K562 (cell line): ENCODE measurements around the gene GALNT7. TPM values are rescaled to one million over a fixed set of nuclear protein-coding genes. Genes with fewer than 3 reads are reported as not detected.
A peak's percentile ranks its signal among the peaks of the same experiment; 100 is the strongest.

Experiments used
- CBX3 ChIP-seq, 2 experiments: IDR thresholded peaks; 1 replicate in 1 of 2; 2 replicates in 1 of 2; pipeline ENCODE4 v1.6.1; 2012; ENCODE audit warnings: inconsistent platforms in 2 of 2, low read length in 2 of 2, borderline replicate concordance in 1 of 2, control low read depth in 1 of 2
- FOXM1 ChIP-seq, 2 experiments: fragments of 450-650 bp in 1 of 2; sonication (generic) in 1 of 2; formaldehyde crosslinking in 1 of 2; IDR thresholded peaks; 2 replicates each; pipeline versions ENCODE4 v1.6.1 to v1.9.0; 2017 to 2022; ENCODE audit warnings: low read depth in 2 of 2, mild to moderate bottlenecking in 2 of 2, missing genetic modification reagents in 1 of 2, moderate library complexity in 1 of 2
- GABPA ChIP-seq: fragments of 200-800 bp; sonication (Bioruptor generic); conservative IDR thresholded peaks from 2 replicates; pipeline ENCODE4 v1.6.1; 2016; ENCODE audit warnings: low read depth, missing genetic modification characterization, missing compliant biosample characterization
- MAZ ChIP-seq, 2 experiments: fragments of 450-650 bp in 1 of 2; sonication (generic) in 1 of 2; formaldehyde crosslinking; IDR thresholded peaks in 1 of 2; conservative IDR thresholded peaks in 1 of 2; 2 replicates each; pipeline versions ENCODE4 v1.4.0 to v1.5.0; 2020; ENCODE audit warnings: mild to moderate bottlenecking in 1 of 2, missing genetic modification reagents in 1 of 2
- MYNN ChIP-seq, 2 experiments: sonication (generic); formaldehyde crosslinking in 1 of 2; IDR thresholded peaks; 2 replicates each; pipeline versions ENCODE4 v1.5.0 to v1.6.1; 2016 to 2020; ENCODE audit warnings: antibody characterized with exemption in 1 of 2, missing genetic modification reagents in 1 of 2
- RBM14 ChIP-seq: fragments of 200-400 bp; formaldehyde crosslinking; IDR thresholded peaks from 2 replicates; pipeline ENCODE4 v1.6.1; 2018; ENCODE audit warnings: low read depth, mild to moderate bottlenecking, low read length, moderate library complexity, borderline replicate concordance; ENCODE audit not compliant: insufficient read depth
- SMAD2 ChIP-seq: fragments of 150-350 bp; IDR thresholded peaks from 2 replicates; pipeline ENCODE4 v1.6.1; 2014; ENCODE audit warnings: low read depth, mild to moderate bottlenecking, low read length
- SMARCA4 ChIP-seq: fragments of 450-650 bp; IDR thresholded peaks from 2 replicates; pipeline ENCODE4 v1.6.1; 2016
- TEAD1 ChIP-seq, 2 experiments: fragments of 450-650 bp in 1 of 2; sonication (generic) in 1 of 2; formaldehyde crosslinking; IDR thresholded peaks; 2 replicates each; pipeline versions ENCODE4 v1.4.0 to v1.8.0; 2020 to 2022; ENCODE audit warnings: mild to moderate bottlenecking in 2 of 2, missing genetic modification reagents in 1 of 2
- TRIM24 ChIP-seq, 2 experiments: fragments of 450-650 bp; IDR thresholded peaks; 2 replicates each; pipeline ENCODE4 v1.6.1; 2016
- XRCC3 ChIP-seq: fragments of 450-650 bp; IDR thresholded peaks from 2 replicates; pipeline ENCODE4 v1.6.1; 2017; ENCODE audit warnings: mild to moderate bottlenecking, moderate library complexity
- ZNF174 ChIP-seq: fragments of 250-450 bp; sonication (Bioruptor Pico); IDR thresholded peaks from 2 replicates; pipeline ENCODE4 v1.4.0; 2020; ENCODE audit warnings: mild to moderate bottlenecking
- polyA plus RNA-seq, 8 experiments: library from polyadenylated mRNA; depleted of rRNA in 4 of 8; stranded (reverse) in 5 of 8; unstranded in 3 of 8; fragments of >200 nt; fragmentation: Nextera tagmentation in 2 of 8; fragmentation: Illumina TruSeq in 1 of 8; extraction: Ambion mirVana in 2 of 8; extraction: Trizol in 1 of 8; gene quantifications; 2 replicates each; pipeline versions ENCODE4 v1.2.1 to v1.2.3, GENCODE V29; 2011 to 2014; ENCODE audit warnings: inconsistent platforms in 1 of 8, missing spikeins in 1 of 8
- total RNA-seq, 7 experiments: library from RNA; depleted of rRNA in 6 of 7; stranded (reverse); fragments of >200 nt in 6 of 7; fragmentation: Illumina TruSeq in 2 of 7; extraction: Trizol in 2 of 7; gene quantifications; 2 replicates each; pipeline versions ENCODE4 v1.2.1 to v1.2.3, GENCODE V29; 2011 to 2021; ENCODE audit warnings: low replicate concordance in 1 of 7
- TF ChIP-seq, protein P1 (sequence below), 2 experiments: fragments of 450-650 bp; formaldehyde crosslinking in 1 of 2; IDR thresholded peaks; 2 replicates each; pipeline versions ENCODE4 v1.4.0 to v1.6.1; 2014 to 2020; ENCODE audit warnings: mild to moderate bottlenecking in 2 of 2, borderline replicate concordance in 1 of 2, low read depth in 1 of 2
- TF ChIP-seq, protein P2 (sequence below), 3 experiments: IDR thresholded peaks in 2 of 3; conservative IDR thresholded peaks in 1 of 3; 2 replicates each; pipeline ENCODE4 v1.5.1; 2011 to 2012; ENCODE audit warnings: low read length in 3 of 3, mild to moderate bottlenecking in 3 of 3, control low read depth in 2 of 3, improper control_type of control experiment in 1 of 3, inconsistent platforms in 1 of 3, low read depth in 1 of 3, mixed read lengths in 1 of 3, moderate library complexity in 1 of 3; ENCODE audit not compliant: insufficient read depth in 2 of 3
- TF ChIP-seq, protein P3 (sequence below): fragments of 450-650 bp; formaldehyde crosslinking; IDR thresholded peaks from 2 replicates; pipeline ENCODE4 v1.4.0; 2020; ENCODE audit warnings: mild to moderate bottlenecking, moderate library complexity

The GALNT7 gene
- total and polyA plus RNA-seq, 9 of the 15 experiments (the other 6 are each of a cell fraction or from before 2014, with no cell fraction given), result 16.7 to 38.7 (median 31.1) TPM

DNA sequence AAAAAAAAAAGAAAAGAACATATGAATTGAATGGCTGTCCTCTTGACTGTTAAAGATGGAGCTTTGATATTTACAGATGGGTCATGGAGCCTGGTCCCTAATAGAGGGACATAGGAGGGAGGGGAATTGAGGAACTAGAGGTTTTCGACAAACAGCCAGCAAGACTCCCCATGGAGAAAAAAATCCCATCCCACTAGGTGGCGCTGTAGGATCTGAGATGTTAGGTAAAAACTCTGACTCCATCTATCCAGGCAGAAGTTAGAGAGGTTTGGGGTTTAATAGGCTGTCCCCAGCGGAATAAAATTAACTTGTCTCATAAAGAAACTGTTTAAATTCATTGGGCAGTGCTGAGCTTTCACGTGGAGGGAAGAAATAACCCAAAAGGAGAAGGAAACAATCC is 119.7 kb downstream of the GALNT7 start (continued):
- TF ChIP-seq, protein P1, sequence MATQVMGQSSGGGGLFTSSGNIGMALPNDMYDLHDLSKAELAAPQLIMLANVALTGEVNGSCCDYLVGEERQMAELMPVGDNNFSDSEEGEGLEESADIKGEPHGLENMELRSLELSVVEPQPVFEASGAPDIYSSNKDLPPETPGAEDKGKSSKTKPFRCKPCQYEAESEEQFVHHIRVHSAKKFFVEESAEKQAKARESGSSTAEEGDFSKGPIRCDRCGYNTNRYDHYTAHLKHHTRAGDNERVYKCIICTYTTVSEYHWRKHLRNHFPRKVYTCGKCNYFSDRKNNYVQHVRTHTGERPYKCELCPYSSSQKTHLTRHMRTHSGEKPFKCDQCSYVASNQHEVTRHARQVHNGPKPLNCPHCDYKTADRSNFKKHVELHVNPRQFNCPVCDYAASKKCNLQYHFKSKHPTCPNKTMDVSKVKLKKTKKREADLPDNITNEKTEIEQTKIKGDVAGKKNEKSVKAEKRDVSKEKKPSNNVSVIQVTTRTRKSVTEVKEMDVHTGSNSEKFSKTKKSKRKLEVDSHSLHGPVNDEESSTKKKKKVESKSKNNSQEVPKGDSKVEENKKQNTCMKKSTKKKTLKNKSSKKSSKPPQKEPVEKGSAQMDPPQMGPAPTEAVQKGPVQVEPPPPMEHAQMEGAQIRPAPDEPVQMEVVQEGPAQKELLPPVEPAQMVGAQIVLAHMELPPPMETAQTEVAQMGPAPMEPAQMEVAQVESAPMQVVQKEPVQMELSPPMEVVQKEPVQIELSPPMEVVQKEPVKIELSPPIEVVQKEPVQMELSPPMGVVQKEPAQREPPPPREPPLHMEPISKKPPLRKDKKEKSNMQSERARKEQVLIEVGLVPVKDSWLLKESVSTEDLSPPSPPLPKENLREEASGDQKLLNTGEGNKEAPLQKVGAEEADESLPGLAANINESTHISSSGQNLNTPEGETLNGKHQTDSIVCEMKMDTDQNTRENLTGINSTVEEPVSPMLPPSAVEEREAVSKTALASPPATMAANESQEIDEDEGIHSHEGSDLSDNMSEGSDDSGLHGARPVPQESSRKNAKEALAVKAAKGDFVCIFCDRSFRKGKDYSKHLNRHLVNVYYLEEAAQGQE (IDR thresholded peaks at IDR 0.05; ENCODE audit: borderline replicate concordance), result peak; percentile 14; the same call in 1 of the 2 replicates
- TF ChIP-seq, protein P1 (CRISPR knock-in tag; IDR thresholded peaks at IDR 0.05; ENCODE audit: low read depth), result no peak
- TF ChIP-seq, protein P2, sequence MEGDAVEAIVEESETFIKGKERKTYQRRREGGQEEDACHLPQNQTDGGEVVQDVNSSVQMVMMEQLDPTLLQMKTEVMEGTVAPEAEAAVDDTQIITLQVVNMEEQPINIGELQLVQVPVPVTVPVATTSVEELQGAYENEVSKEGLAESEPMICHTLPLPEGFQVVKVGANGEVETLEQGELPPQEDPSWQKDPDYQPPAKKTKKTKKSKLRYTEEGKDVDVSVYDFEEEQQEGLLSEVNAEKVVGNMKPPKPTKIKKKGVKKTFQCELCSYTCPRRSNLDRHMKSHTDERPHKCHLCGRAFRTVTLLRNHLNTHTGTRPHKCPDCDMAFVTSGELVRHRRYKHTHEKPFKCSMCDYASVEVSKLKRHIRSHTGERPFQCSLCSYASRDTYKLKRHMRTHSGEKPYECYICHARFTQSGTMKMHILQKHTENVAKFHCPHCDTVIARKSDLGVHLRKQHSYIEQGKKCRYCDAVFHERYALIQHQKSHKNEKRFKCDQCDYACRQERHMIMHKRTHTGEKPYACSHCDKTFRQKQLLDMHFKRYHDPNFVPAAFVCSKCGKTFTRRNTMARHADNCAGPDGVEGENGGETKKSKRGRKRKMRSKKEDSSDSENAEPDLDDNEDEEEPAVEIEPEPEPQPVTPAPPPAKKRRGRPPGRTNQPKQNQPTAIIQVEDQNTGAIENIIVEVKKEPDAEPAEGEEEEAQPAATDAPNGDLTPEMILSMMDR (IDR thresholded peaks at IDR 0.05 in 2 of 3, conservative IDR thresholded peaks at IDR 0.05 in 1 of 3; ENCODE audit: insufficient read depth in 2 of 3, low read depth in 1 of 3, low read length in 3 of 3), result peak; percentile 45 to 70 (median 68)
- TF ChIP-seq ZNF174 (CRISPR knock-in tag), result no peak
- 0 out of 4 replicates have a peak, but pooled peaks of 1 of the 2 experiments have one; percentile 10 for TF ChIP-seq MAZ (CRISPR knock-in tag; conservative IDR thresholded peaks at IDR 0.05 in 1 of 2, IDR thresholded peaks at IDR 0.05 in 1 of 2)
- no peak for TF ChIP-seq XRCC3
- 0 out of 4 replicates have a peak, but pooled peaks of 1 of the 2 experiments have one; percentile 9 for TF ChIP-seq TRIM24 (IDR thresholded peaks at IDR 0.05)
- no peak for TF ChIP-seq TEAD1 (CRISPR knock-in tag; IDR thresholded peaks at IDR 0.05)
- TF ChIP-seq MYNN (IDR thresholded peaks at IDR 0.05), result no peak
- no peak for TF ChIP-seq MYNN (CRISPR knock-in tag; IDR thresholded peaks at IDR 0.05)
- TF ChIP-seq CBX3 (IDR thresholded peaks at IDR 0.05; ENCODE audit: borderline replicate concordance in 1 of 2, low read length in 2 of 2), result 0 out of 3 replicates have a peak, but pooled peaks of 1 of the 2 experiments have one; percentile 51
- TF ChIP-seq RBM14, result no peak
- TF ChIP-seq SMAD2, result no peak
- TF ChIP-seq, protein P3, sequence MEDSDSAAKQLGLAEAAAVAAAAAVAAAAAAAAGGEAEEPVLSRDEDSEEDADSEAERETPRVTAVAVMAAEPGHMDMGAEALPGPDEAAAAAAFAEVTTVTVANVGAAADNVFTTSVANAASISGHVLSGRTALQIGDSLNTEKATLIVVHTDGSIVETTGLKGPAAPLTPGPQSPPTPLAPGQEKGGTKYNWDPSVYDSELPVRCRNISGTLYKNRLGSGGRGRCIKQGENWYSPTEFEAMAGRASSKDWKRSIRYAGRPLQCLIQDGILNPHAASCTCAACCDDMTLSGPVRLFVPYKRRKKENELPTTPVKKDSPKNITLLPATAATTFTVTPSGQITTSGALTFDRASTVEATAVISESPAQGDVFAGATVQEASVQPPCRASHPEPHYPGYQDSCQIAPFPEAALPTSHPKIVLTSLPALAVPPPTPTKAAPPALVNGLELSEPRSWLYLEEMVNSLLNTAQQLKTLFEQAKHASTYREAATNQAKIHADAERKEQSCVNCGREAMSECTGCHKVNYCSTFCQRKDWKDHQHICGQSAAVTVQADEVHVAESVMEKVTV (CRISPR knock-in tag), result 0 out of 2 replicates have a peak, but pooled peaks have one; percentile 12
- 0 out of 2 replicates have a peak, but pooled peaks have one; percentile 20 for TF ChIP-seq FOXM1 (IDR thresholded peaks at IDR 0.05; ENCODE audit: low read depth)
- no peak for TF ChIP-seq FOXM1 (CRISPR knock-in tag; IDR thresholded peaks at IDR 0.05; ENCODE audit: low read depth)
- no peak for TF ChIP-seq SMARCA4
- TF ChIP-seq GABPA (tag), result no peak
